ACHN (cell line): ENCODE data around the gene EXOC6.

Experiments used
- DNase-seq: peaks from one replicate; pipeline ENCODE4 v3.0.0-alpha.2; 2015
- in situ Hi-C: cut with HindIII; loops from 2 replicates; pipeline ENCODE4 v1.10.0; 2017; ENCODE audit warnings: low sequenced_read_pairs, low pct_ligation_motif_present, low pct_unique_long_range_greater_than_20kb

EXOC6 gene

GRCh38 chr10:93034426-93034825 is 186.1 kb downstream of the EXOC6 start:
- DNase-seq = no peak
- in situ Hi-C loops = no loop called here

GRCh38 chr10:93039110-93039509 is 190.8 kb downstream of the EXOC6 start:
- no peak for DNase-seq
- in situ Hi-C loops = no loop called here

DNA sequence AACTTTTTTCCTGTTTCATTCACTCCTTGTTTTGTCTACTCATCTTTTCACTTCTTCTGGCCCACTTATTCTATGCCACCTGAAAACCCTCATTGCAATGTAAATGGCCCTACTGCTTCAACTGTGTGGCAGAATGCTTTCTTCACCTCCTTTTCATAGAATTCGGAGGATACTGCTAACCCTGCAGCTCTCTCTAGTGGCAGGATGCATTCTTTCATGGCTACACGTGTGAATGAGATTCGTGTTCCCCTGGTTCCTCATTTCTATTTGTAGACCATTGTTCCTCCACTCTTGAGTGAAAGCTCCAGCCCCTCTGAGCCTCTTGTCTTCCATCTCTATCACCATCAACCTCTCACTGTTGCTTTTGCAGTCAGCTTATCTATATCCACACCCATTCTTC is 191.4 kb downstream of the EXOC6 start:
- DNase-seq = peak; percentile 57
- in situ Hi-C loops = no loop called here

GRCh38 chr10:93054486-93054885 is 206.2 kb downstream of the EXOC6 start:
- in situ Hi-C loops = no loop called here
- DNase-seq = no peak

GRCh38 chr10:93058139-93058538 is 209.8 kb downstream of the EXOC6 start:
- in situ Hi-C loops = no loop called here
- DNase-seq = no peak

- in situ Hi-C loops = no loop called here
These were observed 211.9 kb downstream of the EXOC6 start, which contains the start of gene CYP26C1 for GRCh38 chr10:93059975-93060886. TSS of gene CYP26C1 (plus strand) at chr10:93060798. CDS start at chr10:93061264, 466 bp downstream.

GRCh38 chr10:93060887-93061593 is 212.7 kb downstream of the EXOC6 start:
- no peak for DNase-seq
- in situ Hi-C loops = no loop called here

More at GRCh38 chr10:93059975-93060886, 211.9 kb downstream of the EXOC6 start, which contains the start of gene CYP26C1:
- no peak for DNase-seq

GRCh38 chr10:93061594-93062513 is 213.5 kb downstream of the EXOC6 start:
- in situ Hi-C loops = no loop called here
- DNase-seq = no peak

- in situ Hi-C loops = no loop called here
- DNase-seq = peak; percentile 55
These were observed 214.3 kb downstream of the EXOC6 start for GRCh38 chr10:93062514-93063143.

GRCh38 chr10:93063144-93063976 is 215.0 kb downstream of the EXOC6 start:
- DNase-seq = no peak
- in situ Hi-C loops = no loop called here

- no peak for DNase-seq
- in situ Hi-C loops = no loop called here
These were observed 215.8 kb downstream of the EXOC6 start for GRCh38 chr10:93063977-93064660.

DNA sequence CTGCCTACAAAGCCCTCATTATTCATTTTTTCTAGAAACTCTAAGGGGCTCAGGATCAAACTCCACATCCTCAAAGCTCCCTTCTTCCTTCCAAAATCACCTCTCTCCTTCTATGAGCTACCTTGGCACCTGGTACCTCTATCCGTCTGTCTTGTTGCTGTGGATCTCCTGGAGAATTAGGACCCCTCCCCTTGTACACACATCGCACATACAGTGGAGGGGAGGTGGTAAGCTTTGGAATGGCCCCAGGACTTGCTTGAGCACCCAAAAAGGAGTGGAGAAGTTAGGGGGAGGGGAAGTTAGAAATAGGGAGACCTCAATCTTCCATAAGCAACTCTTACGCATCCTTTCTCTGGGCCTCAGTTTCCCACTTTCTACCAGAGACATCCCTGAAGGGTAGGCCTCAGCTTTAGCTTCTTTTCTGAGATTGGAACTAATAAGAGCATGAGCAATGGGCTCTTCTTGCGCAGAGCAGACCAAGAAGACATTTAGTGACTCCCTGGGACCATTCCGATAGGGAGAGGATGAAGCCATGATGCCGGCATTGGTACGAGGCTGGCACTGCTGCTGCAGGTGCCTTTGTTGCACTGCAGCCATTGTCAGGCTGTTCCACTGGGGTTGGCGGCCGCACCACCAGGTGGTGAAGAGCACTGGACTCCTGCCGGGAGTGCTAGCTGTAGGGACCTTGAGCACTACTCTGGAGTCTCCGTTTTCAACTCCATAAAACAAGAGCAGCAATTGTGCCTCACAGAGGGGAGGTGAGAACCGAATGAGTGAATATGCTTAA is 216.7 kb downstream of the EXOC6 start:
- in situ Hi-C loops = no loop called here

DNA sequence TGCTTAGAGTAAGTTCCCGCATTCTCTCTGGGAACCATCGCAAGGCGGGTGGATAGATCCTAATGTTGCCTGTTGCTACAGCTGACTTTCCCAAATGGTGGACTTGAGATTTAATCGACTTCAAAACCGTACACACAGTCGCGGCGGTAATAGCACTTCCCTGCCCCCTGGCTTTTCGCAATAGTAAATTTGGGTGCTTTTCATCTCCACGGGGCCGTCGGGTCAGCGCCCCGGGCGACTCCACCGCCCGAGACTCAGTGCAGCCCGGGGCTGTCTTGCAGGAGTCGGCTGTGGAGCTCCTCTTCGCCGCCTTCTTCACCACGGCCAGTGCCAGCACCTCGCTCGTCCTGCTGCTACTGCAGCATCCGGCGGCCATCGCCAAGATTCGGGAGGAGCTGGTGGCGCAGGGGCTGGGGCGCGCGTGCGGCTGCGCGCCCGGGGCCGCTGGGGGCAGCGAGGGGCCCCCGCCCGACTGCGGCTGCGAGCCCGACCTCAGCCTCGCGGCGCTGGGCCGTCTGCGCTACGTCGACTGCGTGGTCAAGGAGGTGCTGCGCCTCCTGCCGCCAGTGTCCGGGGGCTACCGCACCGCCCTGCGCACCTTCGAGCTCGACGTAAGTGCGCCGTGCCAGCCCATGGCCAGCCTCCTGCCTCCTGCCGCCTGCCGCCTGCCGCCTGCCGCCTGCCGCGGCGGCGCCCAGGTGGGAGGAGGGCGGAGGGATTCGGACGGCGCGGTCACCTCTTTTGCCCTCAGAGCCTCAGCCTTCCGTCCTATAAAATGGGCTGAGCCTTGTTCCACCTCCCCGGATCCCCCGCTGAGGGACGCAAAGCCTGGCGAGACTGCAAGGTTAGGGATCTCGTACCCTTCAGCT is 217.6 kb downstream of the EXOC6 start:
- in situ Hi-C loops = no loop called here
- DNase-seq = peak; percentile 40

More for the DNA sequence above, 216.7 kb downstream of the EXOC6 start:
- DNase-seq = no peak

DNA sequence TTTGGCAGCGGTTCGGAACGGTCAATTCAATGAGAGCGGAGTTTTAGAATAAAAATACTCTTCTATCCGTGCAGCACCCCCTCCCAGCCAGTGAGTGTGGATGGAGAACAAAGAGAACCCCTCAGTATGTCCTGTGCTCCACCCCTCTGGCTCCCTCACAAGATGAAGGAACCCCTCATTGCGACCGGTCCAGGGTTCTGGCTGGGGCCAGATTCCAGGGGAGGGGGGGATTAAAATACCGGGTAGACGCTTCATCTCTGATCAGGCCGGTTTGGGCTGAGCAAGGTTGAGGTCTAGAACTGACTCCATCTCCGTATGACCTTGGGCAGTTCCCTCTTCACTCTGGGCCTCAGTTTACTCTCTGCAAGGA is 218.2 kb downstream of the EXOC6 start:
- in situ Hi-C loops = no loop called here
- no peak for DNase-seq
